Activated naive CD4-positive, alpha-beta T cell treated with anti-CD3 and anti-CD28 coated beads, Interleukin-2, amount 50 U/mL, for 16 hours (primary cell): ENCODE data around the gene CSTB.

Experiments
- DNase-seq: peaks from one replicate; pipeline ENCODE4 v3.0.0-alpha.2; 2020

Gene CSTB

GRCh38 chr21:43810505-43811261 lies 34.6 kb upstream of the CSTB start:
- peak; percentile 90 for DNase-seq

- no peak for DNase-seq
Measured at GRCh38 chr21:43809853-43810504, 33.9 kb upstream of the CSTB start.

GRCh38 chr21:43809346-43809799 lies 33.3 kb upstream of the CSTB start:
- DNase-seq = no peak

GRCh38 chr21:43808832-43809251 lies 32.7 kb upstream of the CSTB start:
- no peak for DNase-seq

- no peak for DNase-seq
Measured at GRCh38 chr21:43808367-43808766, 32.3 kb upstream of the CSTB start.

- no peak for DNase-seq
Measured at GRCh38 chr21:43806017-43806710, 30.1 kb upstream of the CSTB start.

GRCh38 chr21:43805275-43805800 lies 29.2 kb upstream of the CSTB start:
- no peak for DNase-seq

- DNase-seq = no peak
Measured at GRCh38 chr21:43803558-43804300, 27.6 kb upstream of the CSTB start.

- DNase-seq = no peak
Measured at GRCh38 chr21:43802713-43803313, 26.7 kb upstream of the CSTB start.

GRCh38 chr21:43801006-43801783 lies 25.1 kb upstream of the CSTB start:
- no peak for DNase-seq

- no peak for DNase-seq
Measured at GRCh38 chr21:43800566-43800965, 24.5 kb upstream of the CSTB start.

GRCh38 chr21:43800124-43800523 lies 24.0 kb upstream of the CSTB start:
- DNase-seq = no peak

- DNase-seq = no peak
Measured at GRCh38 chr21:43799301-43799840, 23.3 kb upstream of the CSTB start.

GRCh38 chr21:43797925-43798715 lies 22.0 kb upstream of the CSTB start:
- no peak for DNase-seq

GRCh38 chr21:43797415-43797814 lies 21.3 kb upstream of the CSTB start:
- no peak for DNase-seq

GRCh38 chr21:43794857-43795256 lies 18.7 kb upstream of the CSTB start:
- no peak for DNase-seq

GRCh38 chr21:43794311-43794710 lies 18.2 kb upstream of the CSTB start:
- no peak for DNase-seq

GRCh38 chr21:43793243-43793642 lies 17.1 kb upstream of the CSTB start:
- DNase-seq = no peak

- DNase-seq = no peak
Measured at GRCh38 chr21:43792406-43792805, 16.3 kb upstream of the CSTB start.

- DNase-seq = no peak
Measured at GRCh38 chr21:43790010-43790524, 14.0 kb upstream of the CSTB start.
